Spleen (tissue), 11 donors: ENCODE data around the gene ZNF425. TPM values are rescaled to one million over a fixed set of nuclear protein-coding genes. Genes with fewer than 3 reads are reported as not detected.

Source experiments
- DNase-seq: peaks from one replicate; pipeline ENCODE4 v3.0.0-alpha.2; 2020
- H3K27ac ChIP-seq, 8 donors: fragments of 200-600 bp; sonication (generic) in 7 of 8; 1 replicate in 4 of 8; 2 replicates in 4 of 8; pipeline versions ENCODE4 v1.5.0 to v1.8.0; 2016 to 2021; ENCODE audit warnings: inconsistent platforms in 4 of 8, mild to moderate bottlenecking in 4 of 8, moderate library complexity in 1 of 8
- H3K27me3 ChIP-seq, 7 donors: fragments of 200-600 bp; sonication (generic) in 6 of 7; replicated peaks in 1 of 7; 1 replicate in 4 of 7; 2 replicates in 3 of 7; pipeline versions ENCODE4 v1.5.0 to v1.8.0; 2016 to 2021; ENCODE audit warnings: inconsistent platforms in 3 of 7, mild to moderate bottlenecking in 1 of 7
- H3K36me3 ChIP-seq, 6 donors: fragments of 200-600 bp; sonication (generic) in 5 of 6; 1 replicate in 4 of 6; 2 replicates in 2 of 6; pipeline versions ENCODE4 v1.5.0 to v1.8.0; 2016 to 2021; ENCODE audit warnings: inconsistent platforms in 2 of 6
- H3K4me1 ChIP-seq, 6 donors: fragments of 200-600 bp; sonication (generic) in 5 of 6; 1 replicate in 3 of 6; 2 replicates in 3 of 6; pipeline versions ENCODE4 v1.5.0 to v1.8.0; 2016 to 2021; ENCODE audit warnings: inconsistent platforms in 3 of 6
- H3K4me3 ChIP-seq, 8 donors: fragments of 200-600 bp; sonication (generic) in 7 of 8; 1 replicate in 4 of 8; 2 replicates in 4 of 8; pipeline versions ENCODE4 v1.5.0 to v1.8.0; 2016 to 2021; ENCODE audit warnings: inconsistent platforms in 4 of 8, mild to moderate bottlenecking in 4 of 8, moderate library complexity in 2 of 8
- H3K9me3 ChIP-seq, 8 donors: fragments of 200-600 bp; sonication (generic) in 7 of 8; 1 replicate in 4 of 8; 2 replicates in 4 of 8; pipeline versions ENCODE4 v1.5.0 to v1.8.0; 2016 to 2021; ENCODE audit warnings: inconsistent platforms in 4 of 8
- CTCF ChIP-seq, 11 experiments: fragments of 200-600 bp in 7 of 11; fragments of 450-650 bp in 4 of 11; sonication (generic) in 4 of 11; IDR thresholded peaks in 8 of 11; conservative IDR thresholded peaks in 3 of 11; 1 replicate in 7 of 11; 2 replicates in 4 of 11; pipeline versions ENCODE4 v1.4.0 to v1.8.0; 2016 to 2021; ENCODE audit warnings: antibody characterized with exemption in 11 of 11, inconsistent platforms in 4 of 11, mild to moderate bottlenecking in 1 of 11
- POLR2A ChIP-seq, 3 donors: fragments of 450-650 bp; IDR thresholded peaks; one replicate each; pipeline ENCODE4 v1.5.1; 2017; ENCODE audit warnings: antibody characterized with exemption in 3 of 3, mild to moderate bottlenecking in 1 of 3
- POLR2AphosphoS5 ChIP-seq, 3 donors: sonication (generic); formaldehyde crosslinking; IDR thresholded peaks; one replicate each; pipeline ENCODE4 v1.5.1; 2017; ENCODE audit warnings: antibody characterized with exemption in 3 of 3
- WGBS, 5 donors: extraction: QIAGEN DNeasy Blood & Tissue Kit in 3 of 5; methylation state at CpG; one replicate each; pipeline versions ENCODE4 v1.1.5 to v1.1.7; 2013 to 2018; 5-methylcytosine and 5-hydroxymethylcytosine counted together
- intact Hi-C: fragments of 100-400 bp; cut with DNase I; formaldehyde crosslinking; loops from one replicate; pipeline ENCODE4 v1.15.0; 2023; ENCODE audit warnings: low total_unique reads
- polyA plus RNA-seq, 3 donors: library from polyadenylated mRNA; stranded (reverse); fragments of 200-250 nt; gene quantifications; one replicate each; pipeline ENCODE4 v1.2.1, GENCODE V29; 2013
- total RNA-seq, 7 donors: library from RNA; depleted of rRNA in 3 of 7; stranded (reverse); fragments of >200 nt in 3 of 7; fragmentation: NEBNext Ultra II Directional in 4 of 7; extraction: Animal tissue kit (Norgen Biotek cat#: 25700) in 4 of 7; gene quantifications; one replicate each; pipeline versions ENCODE4 v1.1.0 to v1.2.1, GENCODE V29; 2016 to 2021
- donor health status: healthy with polysubstance abuse.
- donor health status: DM: no; HTN: no; CAD: no; lungs with moderate emphysema.
- donor health status: DM: no; HTN: no; CAD: no.
- donor health status: Bipolar disorder and iron deficiency.
- donor health status: healthy.
- donor health status: DM: no; HTN: no; CAD: no.
- donor health status: DM: yes; HTN: yes; CAD: no.

The ZNF425 gene
- total and polyA plus RNA-seq, 10 donors = 0.47 to 1.4 (median 1.1) TPM

- DNase-seq = no peak
Observed at GRCh38 chr7:149104749-149105148, 21.4 kb downstream of the ZNF425 start.

DNA sequence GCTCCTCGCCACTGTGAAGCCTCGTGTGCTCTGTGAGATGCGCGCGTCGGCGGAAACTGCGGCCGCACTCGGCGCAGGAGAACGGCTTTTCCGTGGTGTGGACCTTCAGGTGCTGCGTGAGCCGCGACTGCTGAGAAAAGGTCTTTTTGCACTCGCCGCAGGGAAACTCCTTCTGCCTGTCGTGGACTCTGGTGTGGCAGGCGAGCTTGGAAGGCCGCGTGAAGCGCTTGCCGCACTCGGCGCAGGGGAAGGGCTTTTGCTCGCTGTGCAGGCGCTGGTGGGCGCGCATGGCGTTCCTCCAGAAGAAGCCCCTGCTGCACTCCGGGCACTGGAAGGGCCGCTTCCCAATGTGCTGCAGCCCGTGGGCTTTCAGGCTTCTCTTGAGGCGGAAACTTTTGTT, 21.9 kb downstream of the ZNF425 start:
- no peak for DNase-seq
- 96 to 98% (median 97%) methylated on average over 23 to 35 of the region's 35 CpGs for WGBS, 5 donors
- intact Hi-C loops = no loop called here

More at GRCh38 chr7:149104749-149105148, 21.4 kb downstream of the ZNF425 start:
- 94 to 96% (median 95%) methylated on average over 11 to 25 of the region's 25 CpGs for WGBS, 5 donors
- no peaks in the 10 kb centered on the region for H3K9me3 ChIP-seq
- no peak overlapping the region for H3K27ac ChIP-seq
- peaks cover 0 to 24% (median 6%) of the 10 kb centered on the region in 6 donors for H3K36me3 ChIP-seq
- no peak for TF ChIP-seq CTCF (IDR thresholded peaks at IDR 0.05 in 8 of 11, conservative IDR thresholded peaks at IDR 0.05 in 3 of 11)
- TF ChIP-seq POLR2A (IDR thresholded peaks at IDR 0.05) = no peak
- no peak for TF ChIP-seq POLR2AphosphoS5 (IDR thresholded peaks at IDR 0.05)
- H3K4me3 ChIP-seq = no peak overlapping the region
- H3K4me1 ChIP-seq = no peaks in the 10 kb centered on the region
- no peaks in the 10 kb centered on the region for H3K27me3 ChIP-seq
- intact Hi-C loops = no loop called here

DNA sequence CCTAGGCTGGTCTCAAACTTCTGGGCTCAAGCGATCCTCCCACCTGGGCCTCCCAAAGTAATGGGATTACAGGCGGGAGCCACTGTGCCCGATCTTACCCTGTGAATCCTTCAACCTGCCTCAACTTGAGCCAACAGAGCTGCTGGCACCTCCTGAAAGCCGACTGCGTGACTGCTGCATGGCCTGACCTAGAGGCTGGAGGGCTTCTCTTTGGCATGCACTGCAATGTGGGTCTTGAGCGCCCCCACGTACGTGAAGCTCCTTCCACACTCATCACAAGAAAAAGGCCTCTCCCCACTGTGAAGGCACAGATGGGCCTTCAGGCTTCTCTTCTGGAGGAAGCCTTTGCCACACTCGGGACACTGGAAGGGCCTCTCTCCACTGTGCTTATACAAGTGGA, 22.7 kb downstream of the ZNF425 start:
- Histone ChIP-seq H3K9me3 (no peaks in the 10 kb centered on the region), H3K27me3 (no peaks in the 10 kb centered on the region), H3K36me3 (peaks cover 0 to 24% (median 6%) of the 10 kb centered on the region in 6 donors), H3K27ac (no peak overlapping the region), H3K4me3 (no peak overlapping the region), H3K4me1 (no peaks in the 10 kb centered on the region)
- TF ChIP-seq POLR2AphosphoS5 (IDR thresholded peaks at IDR 0.05) (no peak), POLR2A (IDR thresholded peaks at IDR 0.05) (no peak), CTCF (IDR thresholded peaks at IDR 0.05 in 8 of 11, conservative IDR thresholded peaks at IDR 0.05 in 3 of 11) (no peak)
- DNase-seq = no peak
- WGBS, 5 donors = 84 to 98% (median 97%) methylated on average over 5 to 9 of the region's 9 CpGs
- intact Hi-C loops = no loop called here

More for the DNA sequence above, 21.9 kb downstream of the ZNF425 start:
- peaks cover 0 to 24% (median 6%) of the 10 kb centered on the region in 6 donors for H3K36me3 ChIP-seq
- no peaks in the 10 kb centered on the region for H3K27me3 ChIP-seq
- H3K4me3 ChIP-seq = no peak overlapping the region
- no peak overlapping the region for H3K27ac ChIP-seq
- no peak for TF ChIP-seq POLR2AphosphoS5 (IDR thresholded peaks at IDR 0.05)
- no peak for TF ChIP-seq CTCF (IDR thresholded peaks at IDR 0.05 in 8 of 11, conservative IDR thresholded peaks at IDR 0.05 in 3 of 11)
- TF ChIP-seq POLR2A (IDR thresholded peaks at IDR 0.05) = no peak
- H3K4me1 ChIP-seq = no peaks in the 10 kb centered on the region
- H3K9me3 ChIP-seq = no peaks in the 10 kb centered on the region

DNA sequence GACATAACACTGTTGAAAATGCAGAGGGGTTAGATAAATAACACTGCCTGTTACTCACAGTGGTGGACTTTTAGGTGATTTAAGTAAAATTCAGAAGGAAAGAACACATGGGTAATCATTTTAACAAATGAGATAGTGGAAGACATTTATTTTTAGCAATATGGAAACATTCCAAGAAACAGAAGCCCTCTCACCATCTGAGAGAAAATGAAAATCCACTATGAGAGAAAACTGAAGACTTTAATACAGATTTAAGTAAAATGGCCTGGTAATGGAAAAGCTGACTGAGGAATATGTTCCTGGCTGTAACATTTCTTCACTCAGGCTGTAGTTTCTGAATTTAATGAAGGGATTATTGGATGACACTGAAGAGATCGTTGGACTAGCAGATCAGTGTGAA, 23.5 kb downstream of the ZNF425 start:
- Histone ChIP-seq H3K27ac (no peak overlapping the region), H3K4me1 (no peaks in the 10 kb centered on the region), H3K36me3 (peaks cover 0 to 24% (median 6%) of the 10 kb centered on the region in 6 donors), H3K4me3 (no peak overlapping the region), H3K27me3 (no peaks in the 10 kb centered on the region), H3K9me3 (no peaks in the 10 kb centered on the region)
- intact Hi-C loops = no loop called here
- WGBS, 5 donors = 70 to 85% (median 81%) methylated on average over 1 of the region's 1 CpG
- TF ChIP-seq POLR2AphosphoS5 (IDR thresholded peaks at IDR 0.05) (no peak), POLR2A (IDR thresholded peaks at IDR 0.05) (no peak), CTCF (IDR thresholded peaks at IDR 0.05 in 8 of 11, conservative IDR thresholded peaks at IDR 0.05 in 3 of 11) (no peak)
- DNase-seq = no peak
